Activated CD4-positive, alpha-beta T cell treated with anti-CD3 and anti-CD28 coated beads for 24 hours (primary cell): Measurements from ENCODE around the gene LOX.

Source experiments
- DNase-seq, 2 donors: peaks; one replicate each; pipeline ENCODE4 v3.0.0-alpha.2; 2020; ENCODE audit warnings: low read depth in 2 of 2

Gene LOX

GRCh38 chr5:122078116-122079110 lies at the start of gene LOX:
Gene LOX (minus strand): TSS chr5:122078259. CDS start chr5:122077985, 274 bp downstream.
- DNase-seq, result no peak

- DNase-seq, result no peak
Observed at GRCh38 chr5:122126756-122127321, 48.8 kb upstream of the LOX start.

- no peak for DNase-seq
Observed at GRCh38 chr5:122126177-122126755, 48.2 kb upstream of the LOX start.

GRCh38 chr5:122124766-122125165 lies 46.7 kb upstream of the LOX start:
- no peak for DNase-seq

GRCh38 chr5:122121479-122122465 lies 43.7 kb upstream of the LOX start:
- no peak for DNase-seq

- DNase-seq, result no peak
Observed at GRCh38 chr5:122120957-122121356, 42.9 kb upstream of the LOX start.

- DNase-seq, result no peak
Observed at GRCh38 chr5:122120493-122120892, 42.4 kb upstream of the LOX start.

- DNase-seq, result no peak
Observed at GRCh38 chr5:122119205-122119604, 41.1 kb upstream of the LOX start.

GRCh38 chr5:122118356-122118948 lies 40.4 kb upstream of the LOX start:
- DNase-seq, result no peak

GRCh38 chr5:122114501-122114900 lies 36.4 kb upstream of the LOX start:
- no peak for DNase-seq

GRCh38 chr5:122112733-122113558 lies 34.9 kb upstream of the LOX start:
- DNase-seq, result no peak

- DNase-seq, result no peak
Observed at GRCh38 chr5:122112063-122112462, 34.0 kb upstream of the LOX start.

- no peak for DNase-seq
Observed at GRCh38 chr5:122111460-122111859, 33.4 kb upstream of the LOX start.

GRCh38 chr5:122110987-122111386 lies 32.9 kb upstream of the LOX start:
- DNase-seq, result no peak

GRCh38 chr5:122107016-122107415 lies 29.0 kb upstream of the LOX start:
- no peak for DNase-seq

- no peak for DNase-seq
Observed at GRCh38 chr5:122105909-122106308, 27.9 kb upstream of the LOX start.

GRCh38 chr5:122102825-122103224 lies 24.8 kb upstream of the LOX start:
- DNase-seq, result no peak

- DNase-seq, result no peak
Observed at GRCh38 chr5:122101636-122102285, 23.7 kb upstream of the LOX start.

- no peak for DNase-seq
Observed at GRCh38 chr5:122099060-122099790, 21.2 kb upstream of the LOX start.
